BE2C (cell line): ENCODE data around the gene ELFN2.
"Not testable (repeated sequence)": the region's sequence is repeated elsewhere in the genome, so short reads cannot be mapped to it uniquely, and the experiment has no call there.

Source experiments
- DNase-seq: peaks from one replicate; pipeline ENCODE4 v3.0.0-alpha.2; 2020
- H3K27me3 ChIP-seq: fragments of 250-450 bp; sonication (Bioruptor Pico); 2 replicates; pipeline ENCODE4 v1.5.1; 2020; ENCODE audit warnings: mild to moderate bottlenecking
- H3K36me3 ChIP-seq: fragments of 250-450 bp; sonication (Bioruptor Pico); 2 replicates; pipeline ENCODE4 v1.5.1; 2020; ENCODE audit warnings: mild to moderate bottlenecking
- H3K4me1 ChIP-seq: fragments of 250-450 bp; sonication (Bioruptor Pico); 2 replicates; pipeline ENCODE4 v1.5.1; 2020
- H3K4me3 ChIP-seq: 2 replicates; pipeline ENCODE4 v1.5.1; 2011; ENCODE audit warnings: low read depth, low read length
- H3K9me3 ChIP-seq: fragments of 250-450 bp; sonication (Bioruptor Pico); 2 replicates; pipeline ENCODE4 v1.5.1; 2020
- TF ChIP-seq, protein P1 (sequence below): IDR thresholded peaks from 2 replicates; pipeline ENCODE4 v1.5.1; 2012; ENCODE audit warnings: mild to moderate bottlenecking, low read depth, low read length

The ELFN2 gene

DNA sequence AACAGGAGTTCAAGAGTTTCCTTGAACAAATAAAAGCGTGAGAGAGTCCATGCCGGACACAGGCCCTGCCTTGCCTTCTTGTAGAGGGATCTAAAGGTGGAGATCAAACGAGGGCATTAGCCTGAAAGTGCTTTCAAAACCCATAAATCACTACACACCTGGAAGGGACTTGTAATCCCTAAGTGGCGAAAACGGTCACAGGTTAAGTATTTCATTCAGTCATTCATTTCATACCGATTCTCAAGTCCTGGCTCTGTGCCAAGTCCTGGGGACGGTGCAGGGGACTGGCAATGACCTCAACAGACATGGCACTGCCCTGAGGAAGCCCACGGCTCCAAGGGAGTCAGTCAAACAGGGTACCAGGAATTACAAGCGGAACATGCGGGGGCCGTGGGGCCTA, 26.6 kb downstream of the ELFN2 start:
- TF ChIP-seq, protein P1, sequence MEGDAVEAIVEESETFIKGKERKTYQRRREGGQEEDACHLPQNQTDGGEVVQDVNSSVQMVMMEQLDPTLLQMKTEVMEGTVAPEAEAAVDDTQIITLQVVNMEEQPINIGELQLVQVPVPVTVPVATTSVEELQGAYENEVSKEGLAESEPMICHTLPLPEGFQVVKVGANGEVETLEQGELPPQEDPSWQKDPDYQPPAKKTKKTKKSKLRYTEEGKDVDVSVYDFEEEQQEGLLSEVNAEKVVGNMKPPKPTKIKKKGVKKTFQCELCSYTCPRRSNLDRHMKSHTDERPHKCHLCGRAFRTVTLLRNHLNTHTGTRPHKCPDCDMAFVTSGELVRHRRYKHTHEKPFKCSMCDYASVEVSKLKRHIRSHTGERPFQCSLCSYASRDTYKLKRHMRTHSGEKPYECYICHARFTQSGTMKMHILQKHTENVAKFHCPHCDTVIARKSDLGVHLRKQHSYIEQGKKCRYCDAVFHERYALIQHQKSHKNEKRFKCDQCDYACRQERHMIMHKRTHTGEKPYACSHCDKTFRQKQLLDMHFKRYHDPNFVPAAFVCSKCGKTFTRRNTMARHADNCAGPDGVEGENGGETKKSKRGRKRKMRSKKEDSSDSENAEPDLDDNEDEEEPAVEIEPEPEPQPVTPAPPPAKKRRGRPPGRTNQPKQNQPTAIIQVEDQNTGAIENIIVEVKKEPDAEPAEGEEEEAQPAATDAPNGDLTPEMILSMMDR: no peak
- Histone ChIP-seq H3K36me3 (no peaks in the 10 kb centered on the region), H3K4me1 (peaks cover 5% of the 10 kb centered on the region; the same call in 1 of the 2 replicates), H3K9me3 (no peaks in the 10 kb centered on the region), H3K4me3 (no peak overlapping the region), H3K27me3 (no peaks in the 10 kb centered on the region)
- no peak for DNase-seq

DNA sequence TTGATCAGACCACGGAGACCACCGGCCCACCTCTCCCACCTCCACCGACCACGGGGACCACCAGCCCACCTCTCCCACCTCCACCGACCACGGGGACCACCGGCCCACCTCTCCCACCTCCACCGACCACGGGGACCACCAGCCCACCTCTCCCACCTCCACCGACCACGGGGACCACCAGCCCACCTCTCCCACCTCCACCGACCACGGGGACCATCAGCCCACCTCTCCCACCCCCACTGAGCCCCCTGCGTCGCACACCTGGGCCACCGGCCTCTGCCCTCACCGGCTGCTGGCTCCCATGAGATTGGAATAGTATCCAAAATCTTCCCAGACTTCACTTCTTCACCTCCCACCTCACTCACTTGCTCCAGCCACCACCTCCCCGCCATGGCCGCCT, 27.8 kb downstream of the ELFN2 start:
- not testable (repeated sequence) for H3K36me3 ChIP-seq, H3K4me3 ChIP-seq, DNase-seq, H3K27me3 ChIP-seq, H3K9me3 ChIP-seq, H3K4me1 ChIP-seq

DNA sequence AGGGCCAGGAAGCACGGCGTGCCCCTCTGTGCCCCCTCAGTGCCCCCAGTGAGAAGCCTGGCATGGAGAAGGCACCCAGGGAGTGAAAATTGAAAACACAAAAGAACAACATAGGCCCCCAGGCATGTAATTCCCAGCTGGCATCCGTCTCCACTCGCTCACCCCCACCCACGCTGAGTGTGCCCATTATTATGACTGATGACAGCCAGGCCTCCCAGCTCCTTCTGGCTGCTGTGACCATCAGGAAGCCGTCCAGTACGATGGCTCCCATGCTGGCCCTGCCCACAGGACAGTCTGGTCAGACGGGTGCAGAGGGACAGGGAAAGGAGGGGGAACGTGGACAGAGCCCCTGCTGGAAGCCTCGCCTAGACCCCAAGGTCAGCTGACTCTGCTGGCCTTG, 30.1 kb downstream of the ELFN2 start:
- no peak for DNase-seq

DNA sequence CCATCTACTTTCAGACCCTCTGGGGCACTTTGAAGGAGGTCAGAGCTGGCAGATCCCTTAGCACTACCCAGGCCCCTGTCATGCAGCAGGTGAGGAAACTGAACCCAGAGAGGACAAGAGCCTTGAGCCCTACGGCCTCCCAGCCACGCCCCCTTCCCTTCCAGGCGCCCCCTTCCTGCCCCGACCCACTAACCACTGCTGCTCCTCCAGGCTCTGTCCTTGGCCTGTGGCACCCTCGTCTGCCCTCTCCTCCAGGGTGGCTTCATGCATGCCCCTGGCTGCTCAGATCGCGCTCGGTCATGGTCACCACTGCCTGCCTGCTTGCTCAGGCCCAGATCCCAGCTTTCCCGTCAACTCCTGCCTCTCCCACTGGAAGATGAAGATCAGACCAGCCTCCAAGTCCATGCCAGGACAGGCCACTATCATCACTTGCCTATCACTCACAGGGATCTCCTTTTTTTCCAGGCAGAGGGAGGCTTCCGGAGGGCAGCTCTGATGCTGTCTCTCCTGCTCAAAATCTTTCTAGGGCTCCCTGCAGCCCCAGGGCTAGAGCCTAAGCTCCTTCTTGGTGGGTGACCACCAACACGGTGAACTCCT, 30.7 kb downstream of the ELFN2 start:
- H3K4me3 ChIP-seq: no peak overlapping the region
- H3K9me3 ChIP-seq: no peaks in the 10 kb centered on the region
- no peaks in the 10 kb centered on the region for H3K4me1 ChIP-seq
- H3K36me3 ChIP-seq: no peaks in the 10 kb centered on the region
- TF ChIP-seq, protein P1: no peak
- no peaks in the 10 kb centered on the region for H3K27me3 ChIP-seq
- DNase-seq: no peak

More for the DNA sequence above, 30.1 kb downstream of the ELFN2 start:
- TF ChIP-seq, protein P1: no peak
- Histone ChIP-seq H3K27me3 (no peaks in the 10 kb centered on the region), H3K9me3 (no peaks in the 10 kb centered on the region), H3K4me1 (no peaks in the 10 kb centered on the region), H3K4me3 (no peak overlapping the region), H3K36me3 (no peaks in the 10 kb centered on the region)

DNA sequence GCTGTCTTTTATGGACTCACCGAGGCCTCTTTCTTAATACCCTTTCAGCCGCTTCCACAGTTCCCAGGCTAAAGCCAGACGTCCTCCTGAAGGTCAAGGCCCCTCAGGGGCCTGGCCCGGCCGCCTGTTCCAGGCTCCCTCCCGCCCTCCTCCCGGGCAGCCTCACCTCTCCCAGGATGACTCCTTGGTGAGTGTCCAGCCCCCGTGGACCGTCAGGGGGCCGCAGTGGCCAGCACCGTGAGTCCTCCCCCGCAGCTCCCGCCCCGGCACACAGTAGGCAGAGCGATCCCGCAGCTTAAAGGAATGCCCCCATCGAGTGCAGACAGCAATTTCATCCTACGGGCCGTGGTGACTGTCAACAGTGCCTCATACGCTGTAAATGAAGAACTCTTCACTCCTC, 32.9 kb downstream of the ELFN2 start:
- Histone ChIP-seq H3K4me1 (no peaks in the 10 kb centered on the region), H3K27me3 (no peaks in the 10 kb centered on the region), H3K9me3 (no peaks in the 10 kb centered on the region), H3K36me3 (no peaks in the 10 kb centered on the region), H3K4me3 (no peak overlapping the region)
- TF ChIP-seq, protein P1: no peak
- DNase-seq: no peak

DNA sequence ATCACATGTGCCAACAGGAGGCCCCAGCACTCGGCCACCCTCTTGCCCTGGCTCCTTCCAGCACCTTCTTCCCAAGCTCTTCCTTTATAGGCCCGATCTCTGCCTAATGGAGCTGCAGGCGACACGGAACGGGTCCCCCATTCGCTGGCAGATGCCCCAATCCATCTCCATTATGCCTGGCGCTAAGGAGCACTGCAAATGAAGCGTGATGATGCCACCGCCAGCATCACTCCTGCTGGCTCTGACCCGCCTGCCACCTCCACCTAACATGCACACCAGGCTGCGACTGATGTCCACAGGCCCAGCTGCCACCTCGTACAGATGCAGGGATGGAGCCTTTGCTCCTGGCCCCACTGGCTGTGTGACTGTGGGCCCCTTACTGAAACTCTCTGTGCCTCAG, 33.5 kb downstream of the ELFN2 start:
- no peak overlapping the region for H3K4me3 ChIP-seq
- no peaks in the 10 kb centered on the region for H3K27me3 ChIP-seq
- no peak for DNase-seq
- no peaks in the 10 kb centered on the region for H3K4me1 ChIP-seq
- H3K9me3 ChIP-seq: no peaks in the 10 kb centered on the region
- TF ChIP-seq, protein P1: no peak
- H3K36me3 ChIP-seq: no peaks in the 10 kb centered on the region
